Measurements from ENCODE around the gene GARNL3. TPM values are rescaled to one million over a fixed set of nuclear protein-coding genes. Genes with fewer than 3 reads are reported as not detected.

The GARNL3 gene
- total and polyA plus RNA-seq, 2 donors from 2014 or later = 2.6 to 10.2 TPM

DNA sequence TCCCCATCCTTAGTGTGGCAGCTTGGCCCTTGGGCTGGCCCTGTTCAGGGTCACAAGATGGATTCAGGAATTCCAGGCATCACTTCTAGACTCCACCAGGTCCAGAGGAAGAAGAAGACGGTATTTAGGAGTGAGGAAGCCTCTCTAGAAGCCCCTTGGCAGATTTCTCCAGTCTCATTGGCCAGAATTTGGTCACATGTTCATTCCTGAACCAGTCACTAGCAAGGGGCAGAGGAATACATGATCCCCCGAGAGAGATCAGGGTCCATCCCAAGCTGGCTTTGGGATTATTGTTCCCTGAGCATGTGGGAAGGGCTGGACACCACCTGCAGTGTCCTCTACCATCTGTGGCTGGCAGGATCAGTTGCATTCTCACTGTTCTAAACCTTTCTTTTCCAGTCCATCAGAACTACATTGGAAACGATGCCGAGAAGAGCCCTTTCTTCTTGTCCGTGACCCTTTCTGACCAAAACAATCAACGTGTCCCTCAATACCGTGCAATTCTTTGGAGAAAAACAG is 48.5 kb downstream of the GARNL3 start:
- Histone ChIP-seq H3K27me3 (ENCODE audit: control insufficient read depth, insufficient read depth, low read length) (no peaks in the 10 kb centered on the region), H3K9me3 (ENCODE audit: control insufficient read depth in 2 of 3, insufficient read depth in 1 of 3, low read length in 3 of 3) (no peaks in the 10 kb centered on the region), H3K4me1 (ENCODE audit: control insufficient read depth in 2 of 3, insufficient read depth in 2 of 3, low read depth in 1 of 3, low read length in 3 of 3) (no peaks in the 10 kb centered on the region), H3K9ac (ENCODE audit: low read length in 3 of 3) (no peak overlapping the region), H3K27ac (ENCODE audit: low read depth in 2 of 2, low read length in 2 of 2) (no peak overlapping the region), H3K36me3 (ENCODE audit: control insufficient read depth in 2 of 3, insufficient read depth in 3 of 3, low read length in 3 of 3) (peaks cover 0 to 4% (median 0%) of the 10 kb centered on the region in 3 donors), H3K4me3 (ENCODE audit: low read length in 3 of 3) (no peak overlapping the region)
- TF ChIP-seq, protein P1, sequence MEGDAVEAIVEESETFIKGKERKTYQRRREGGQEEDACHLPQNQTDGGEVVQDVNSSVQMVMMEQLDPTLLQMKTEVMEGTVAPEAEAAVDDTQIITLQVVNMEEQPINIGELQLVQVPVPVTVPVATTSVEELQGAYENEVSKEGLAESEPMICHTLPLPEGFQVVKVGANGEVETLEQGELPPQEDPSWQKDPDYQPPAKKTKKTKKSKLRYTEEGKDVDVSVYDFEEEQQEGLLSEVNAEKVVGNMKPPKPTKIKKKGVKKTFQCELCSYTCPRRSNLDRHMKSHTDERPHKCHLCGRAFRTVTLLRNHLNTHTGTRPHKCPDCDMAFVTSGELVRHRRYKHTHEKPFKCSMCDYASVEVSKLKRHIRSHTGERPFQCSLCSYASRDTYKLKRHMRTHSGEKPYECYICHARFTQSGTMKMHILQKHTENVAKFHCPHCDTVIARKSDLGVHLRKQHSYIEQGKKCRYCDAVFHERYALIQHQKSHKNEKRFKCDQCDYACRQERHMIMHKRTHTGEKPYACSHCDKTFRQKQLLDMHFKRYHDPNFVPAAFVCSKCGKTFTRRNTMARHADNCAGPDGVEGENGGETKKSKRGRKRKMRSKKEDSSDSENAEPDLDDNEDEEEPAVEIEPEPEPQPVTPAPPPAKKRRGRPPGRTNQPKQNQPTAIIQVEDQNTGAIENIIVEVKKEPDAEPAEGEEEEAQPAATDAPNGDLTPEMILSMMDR (IDR thresholded peaks at IDR 0.05; ENCODE audit: borderline replicate concordance, extremely low read depth, insufficient read depth) = no peak
- intact Hi-C loops (cut with DNase I) = no loop called here
- FAIRE-seq = no peak
- DNase-seq = no peak

DNA sequence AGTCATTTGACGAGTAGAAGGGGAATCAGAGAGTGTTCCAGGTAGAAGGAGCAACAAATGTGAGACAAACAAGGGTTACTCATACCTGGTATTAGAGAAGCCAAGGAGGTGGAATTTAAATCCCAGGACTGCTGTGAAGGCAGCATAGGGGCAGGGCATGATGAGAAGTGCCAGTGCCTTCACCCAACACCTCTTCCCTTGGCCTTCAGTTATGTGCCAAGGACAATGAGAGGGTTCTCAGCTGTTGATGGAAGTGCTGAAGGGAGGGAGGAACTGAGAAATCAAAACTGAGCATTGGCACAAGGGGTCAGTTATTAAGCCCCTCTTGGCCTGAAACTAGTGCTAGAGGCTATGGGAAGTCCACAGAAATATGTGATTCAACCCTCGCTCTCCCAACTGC is 50.3 kb downstream of the GARNL3 start:
- intact Hi-C loops (cut with DNase I) = no loop called here
- Histone ChIP-seq H3K4me3 (ENCODE audit: low read length in 3 of 3) (no peak overlapping the region), H3K36me3 (ENCODE audit: control insufficient read depth in 2 of 3, insufficient read depth in 3 of 3, low read length in 3 of 3) (peaks cover 0 to 4% (median 0%) of the 10 kb centered on the region in 3 donors), H3K9me3 (ENCODE audit: control insufficient read depth in 2 of 3, insufficient read depth in 1 of 3, low read length in 3 of 3) (no peaks in the 10 kb centered on the region), H3K9ac (ENCODE audit: low read length in 3 of 3) (no peak overlapping the region), H3K27ac (ENCODE audit: low read depth in 2 of 2, low read length in 2 of 2) (no peak overlapping the region), H3K27me3 (ENCODE audit: control insufficient read depth, insufficient read depth, low read length) (no peaks in the 10 kb centered on the region), H3K4me1 (ENCODE audit: control insufficient read depth in 2 of 3, insufficient read depth in 2 of 3, low read depth in 1 of 3, low read length in 3 of 3) (no peaks in the 10 kb centered on the region)
- FAIRE-seq (no peak), DNase-seq (no peak)
- TF ChIP-seq, protein P1 (IDR thresholded peaks at IDR 0.05; ENCODE audit: borderline replicate concordance, extremely low read depth, insufficient read depth) = no peak

DNA sequence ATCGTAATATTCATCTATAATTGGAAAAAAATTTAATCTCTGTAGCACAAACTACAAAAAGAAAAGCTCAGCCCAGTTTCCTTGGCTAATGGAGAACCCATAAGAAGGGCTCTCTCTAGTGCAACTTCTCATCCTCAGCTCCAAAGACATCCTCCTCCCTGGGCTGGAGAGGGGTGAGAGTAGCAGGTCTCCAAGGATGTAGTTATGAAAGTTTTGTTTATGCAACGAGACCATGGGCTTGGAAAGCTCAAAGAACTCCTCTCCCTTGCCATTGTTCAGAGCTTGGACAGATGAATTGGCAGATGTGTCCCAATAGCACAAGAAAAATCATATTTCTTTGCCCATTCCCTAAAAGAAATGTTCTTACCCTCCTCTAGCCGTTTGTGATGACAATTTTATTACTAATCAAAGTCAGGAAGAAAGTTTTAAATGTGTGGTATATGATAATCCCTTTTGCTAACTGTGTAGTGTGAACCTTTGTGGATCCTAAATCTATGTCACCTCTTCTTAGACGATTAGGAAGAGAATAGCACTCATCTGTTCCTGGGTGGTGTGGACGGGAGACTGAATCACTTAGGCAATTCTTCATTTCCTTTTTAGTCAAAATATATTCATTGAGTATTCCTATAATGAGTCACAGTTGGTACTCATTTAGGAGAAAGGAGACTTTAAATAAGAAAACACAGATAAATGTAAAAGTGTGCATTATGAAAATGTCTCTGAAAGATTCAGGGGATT is 52.2 kb downstream of the GARNL3 start:
- no peak overlapping the region for H3K4me3 ChIP-seq (ENCODE audit: low read length in 3 of 3)

More for the DNA sequence above, 52.2 kb downstream of the GARNL3 start:
- DNase-seq (no peak), FAIRE-seq (no peak)
- Histone ChIP-seq H3K27me3 (ENCODE audit: control insufficient read depth, insufficient read depth, low read length) (no peaks in the 10 kb centered on the region), H3K36me3 (ENCODE audit: control insufficient read depth in 2 of 3, insufficient read depth in 3 of 3, low read length in 3 of 3) (peaks cover 0 to 4% (median 0%) of the 10 kb centered on the region in 3 donors), H3K9ac (ENCODE audit: low read length in 3 of 3) (no peak overlapping the region), H3K9me3 (ENCODE audit: control insufficient read depth in 2 of 3, insufficient read depth in 1 of 3, low read length in 3 of 3) (no peaks in the 10 kb centered on the region), H3K4me1 (ENCODE audit: control insufficient read depth in 2 of 3, insufficient read depth in 2 of 3, low read depth in 1 of 3, low read length in 3 of 3) (no peaks in the 10 kb centered on the region), H3K27ac (ENCODE audit: low read depth in 2 of 2, low read length in 2 of 2) (no peak overlapping the region)
- intact Hi-C loops (cut with DNase I) = no loop called here
- TF ChIP-seq, protein P1 (IDR thresholded peaks at IDR 0.05; ENCODE audit: borderline replicate concordance, extremely low read depth, insufficient read depth) = no peak
